HG03139 (cell line): ENCODE measurements around the gene ATG9B.
A peak's percentile ranks its signal among the peaks of the same experiment; 100 is the strongest.

ENCODE experiments used
- ATAC-seq: cut with Tn5 transposase; IDR thresholded peaks from one replicate; pipeline ENCODE4 v1.9.1; 2021; ENCODE audit not compliant: unreplicated experiment

The ATG9B gene

GRCh38 chr7:150988230-150989226 lies 35.8 kb downstream of the ATG9B start:
- ATAC-seq = no peak

GRCh38 chr7:150986556-150986955 lies 37.7 kb downstream of the ATG9B start:
- no peak for ATAC-seq

GRCh38 chr7:150986099-150986512 lies 38.2 kb downstream of the ATG9B start:
- ATAC-seq = no peak

- no peak for ATAC-seq
Observed at GRCh38 chr7:150983893-150984368, 40.4 kb downstream of the ATG9B start.

- no peak for ATAC-seq
Observed at GRCh38 chr7:150982351-150982750, 41.9 kb downstream of the ATG9B start.

GRCh38 chr7:150981644-150982043 lies 42.6 kb downstream of the ATG9B start:
- no peak for ATAC-seq

GRCh38 chr7:150980663-150981062 lies 43.6 kb downstream of the ATG9B start:
- no peak for ATAC-seq

DNA sequence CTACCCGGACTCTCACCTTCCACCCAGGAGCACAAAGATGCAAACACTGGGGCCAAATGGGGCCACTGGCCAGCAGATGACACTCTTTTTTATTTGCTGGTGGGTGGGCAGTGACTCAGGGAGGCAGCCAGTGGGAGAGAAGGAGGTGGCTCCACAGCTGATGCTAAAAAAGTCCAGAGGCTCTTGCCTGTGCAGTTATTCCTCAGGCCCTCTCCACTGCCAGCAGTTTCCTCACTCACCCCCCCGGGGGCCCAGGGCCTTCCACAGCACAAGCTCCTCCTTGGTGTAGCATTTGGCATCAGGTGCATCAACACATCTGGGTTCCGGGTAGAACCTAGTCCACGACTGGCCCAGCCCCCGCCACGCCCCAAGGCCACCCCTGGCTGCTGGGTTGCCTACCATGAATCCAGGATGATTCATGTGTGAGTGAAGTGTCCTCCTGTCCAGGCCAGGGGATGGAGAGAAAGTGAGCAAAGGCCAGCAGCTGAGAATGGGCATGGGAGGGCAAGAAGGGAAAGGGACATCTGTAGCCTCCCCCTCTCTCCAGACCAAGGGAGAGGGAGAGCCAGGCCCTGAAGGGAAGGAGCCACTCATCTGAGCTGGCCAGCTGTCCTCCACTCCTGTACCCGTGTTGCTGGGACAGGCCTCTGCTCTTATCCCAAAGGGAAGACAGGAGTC lies 44.4 kb downstream of the ATG9B start:
- ATAC-seq = no peak

GRCh38 chr7:150978126-150978789 lies 46.0 kb downstream of the ATG9B start, which contains the start of gene KCNH2:
KCNH2 (minus strand) TSS chr7:150978321; CDS start chr7:150977913, 408 bp downstream.
- ATAC-seq = no peak

DNA sequence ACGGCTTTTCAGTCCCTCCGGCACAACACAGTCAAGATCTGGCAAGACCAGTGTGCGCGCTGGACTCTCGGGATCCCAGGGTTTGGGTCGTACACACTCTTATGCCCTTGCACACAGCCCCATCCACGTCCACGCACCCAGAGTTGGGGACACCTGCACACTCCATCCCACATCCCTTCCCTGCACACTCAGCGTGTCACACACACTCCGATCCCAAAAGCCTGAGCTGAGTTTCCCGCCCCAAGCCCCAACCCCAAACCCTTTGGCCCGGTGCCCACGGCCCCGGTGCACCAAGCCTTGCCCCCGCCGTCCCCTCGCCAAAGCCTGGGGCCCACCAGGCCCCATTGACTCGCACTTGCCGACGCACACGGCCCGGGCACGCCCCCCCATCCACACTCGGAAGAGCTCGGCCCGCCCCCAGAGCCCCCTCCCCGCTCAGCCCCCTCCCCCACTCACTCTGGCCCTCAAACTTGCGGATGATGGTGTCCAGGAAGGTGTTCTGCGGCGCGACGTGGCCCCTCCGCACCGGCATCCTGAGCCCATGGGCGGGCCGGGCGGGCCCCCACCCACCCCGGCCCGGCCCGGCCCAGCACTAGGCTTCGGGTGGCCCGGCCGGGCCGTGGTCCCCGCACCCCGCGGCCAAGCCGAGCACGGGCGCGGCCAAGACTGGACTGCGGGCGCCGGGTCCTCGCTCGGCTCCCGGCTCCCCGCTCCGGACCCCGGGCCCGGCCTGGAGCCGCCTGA lies 46.7 kb downstream of the ATG9B start:
- ATAC-seq = no peak

DNA sequence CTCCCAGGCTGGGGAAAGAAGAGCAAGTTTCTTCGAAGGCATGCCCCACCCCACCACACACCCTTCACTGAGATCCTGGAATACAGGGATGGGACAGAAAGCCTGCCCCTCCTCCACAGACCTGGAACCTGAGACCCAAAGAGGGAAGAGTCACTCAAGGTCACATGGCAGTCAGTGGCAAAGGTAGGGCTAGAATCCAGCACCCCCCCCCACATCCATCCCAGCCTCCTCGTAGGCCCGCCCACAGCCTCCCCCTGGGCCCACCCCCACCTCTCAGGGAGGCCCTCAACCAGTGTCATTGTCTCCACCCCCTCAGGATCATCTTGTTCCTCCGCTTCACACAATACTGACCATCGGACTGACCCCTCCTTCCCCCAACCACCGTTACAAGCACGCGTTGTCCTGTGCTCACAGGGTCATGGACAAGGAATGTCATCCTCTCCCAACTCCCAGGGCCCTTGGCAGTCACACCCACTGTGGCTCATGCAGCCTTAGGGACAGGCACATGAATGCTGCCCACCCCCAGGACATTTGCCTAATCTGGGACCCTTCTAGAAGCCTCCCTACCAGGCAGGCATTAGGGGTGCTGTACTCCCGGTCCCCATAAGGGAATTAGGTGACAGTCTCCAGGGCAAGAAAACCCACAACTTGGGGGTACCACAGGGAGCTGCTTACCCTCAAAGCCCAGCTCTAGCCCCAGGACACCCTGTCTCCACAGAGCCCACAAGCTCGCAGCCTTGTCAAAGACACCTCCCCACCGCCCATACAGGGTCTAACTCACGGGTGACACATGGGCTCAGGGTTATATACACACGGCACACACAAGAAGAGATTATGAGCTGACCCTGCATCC lies 47.5 kb downstream of the ATG9B start:
- no peak for ATAC-seq

- no peak for ATAC-seq
Observed at GRCh38 chr7:150975536-150976319, 48.6 kb downstream of the ATG9B start.

GRCh38 chr7:150974468-150975391 lies 49.6 kb downstream of the ATG9B start:
- ATAC-seq = peak; percentile 66

GRCh38 chr7:150973571-150974451 lies 50.5 kb downstream of the ATG9B start:
- ATAC-seq = no peak

DNA sequence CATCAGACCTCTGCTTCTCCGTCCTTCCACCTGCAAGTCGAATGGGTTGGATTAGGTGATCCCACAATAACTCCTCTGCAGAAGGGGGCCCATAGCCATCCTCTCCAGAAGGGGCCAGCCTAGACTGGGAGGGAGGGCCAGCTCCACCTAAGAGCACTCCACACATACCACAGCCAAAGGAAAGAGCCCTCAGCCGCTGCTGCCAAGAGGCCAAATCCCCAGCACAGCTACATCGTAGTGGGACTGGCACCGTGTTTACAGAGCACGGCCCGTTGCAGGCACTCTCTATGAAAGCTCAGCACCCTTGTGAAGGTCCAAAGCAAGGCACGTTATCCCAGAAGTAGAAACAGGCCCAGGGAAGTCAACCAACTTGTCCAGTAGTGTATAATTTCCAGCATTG lies 51.6 kb downstream of the ATG9B start:
- ATAC-seq = no peak

GRCh38 chr7:150972023-150972468 lies 52.2 kb downstream of the ATG9B start:
- ATAC-seq = no peak
